HG02870 (cell line): ENCODE data around the gene GATA5.

Source experiments
- ATAC-seq: cut with Tn5 transposase; IDR thresholded peaks from one replicate; pipeline ENCODE4 v1.9.1; 2021; ENCODE audit warnings: mild to moderate bottlenecking, moderate library complexity; ENCODE audit not compliant: unreplicated experiment

Gene GATA5, protein sequence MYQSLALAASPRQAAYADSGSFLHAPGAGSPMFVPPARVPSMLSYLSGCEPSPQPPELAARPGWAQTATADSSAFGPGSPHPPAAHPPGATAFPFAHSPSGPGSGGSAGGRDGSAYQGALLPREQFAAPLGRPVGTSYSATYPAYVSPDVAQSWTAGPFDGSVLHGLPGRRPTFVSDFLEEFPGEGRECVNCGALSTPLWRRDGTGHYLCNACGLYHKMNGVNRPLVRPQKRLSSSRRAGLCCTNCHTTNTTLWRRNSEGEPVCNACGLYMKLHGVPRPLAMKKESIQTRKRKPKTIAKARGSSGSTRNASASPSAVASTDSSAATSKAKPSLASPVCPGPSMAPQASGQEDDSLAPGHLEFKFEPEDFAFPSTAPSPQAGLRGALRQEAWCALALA

DNA sequence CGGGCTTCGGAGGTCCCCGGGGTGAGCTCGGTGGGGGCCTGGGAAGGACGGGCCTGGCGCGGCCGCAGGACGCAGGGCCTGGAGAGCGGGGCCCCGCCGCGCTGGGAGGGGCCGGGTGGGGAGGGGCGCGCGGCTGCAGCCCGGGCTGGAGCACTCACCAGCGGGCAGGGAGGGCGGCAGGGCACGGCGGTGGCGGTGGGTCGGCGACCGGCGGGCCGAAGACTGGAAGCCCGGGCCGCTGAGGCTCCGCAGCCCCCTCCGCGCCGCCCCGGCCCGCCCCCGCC is at the start of gene GATA5:
Gene GATA5 (minus strand): TSS at position 224 of the 284 bp plus-strand sequence. CDS start 474 bp downstream, outside the sequence.
- ATAC-seq = no peak

DNA sequence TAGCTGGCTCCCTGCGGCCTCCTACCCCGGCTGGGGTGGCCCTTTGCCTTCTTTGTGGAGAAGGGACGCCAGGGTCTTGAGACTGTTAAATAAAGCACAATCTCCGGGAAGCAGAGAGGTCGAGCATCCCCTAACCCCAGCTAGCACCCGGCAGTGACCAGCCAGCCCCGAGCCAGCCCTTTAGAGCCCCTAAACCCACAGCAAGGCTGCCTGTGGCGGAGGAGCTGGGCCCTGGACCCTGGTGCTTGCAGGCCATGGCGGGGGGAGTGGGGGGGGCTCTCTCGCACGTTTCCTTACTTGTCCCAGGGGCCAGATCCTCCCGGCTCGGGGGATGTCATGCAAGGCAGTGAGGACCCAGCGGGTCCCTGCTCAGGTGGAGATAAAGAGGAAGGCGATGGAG is 49.2 kb upstream of the GATA5 start:
- ATAC-seq = no peak

DNA sequence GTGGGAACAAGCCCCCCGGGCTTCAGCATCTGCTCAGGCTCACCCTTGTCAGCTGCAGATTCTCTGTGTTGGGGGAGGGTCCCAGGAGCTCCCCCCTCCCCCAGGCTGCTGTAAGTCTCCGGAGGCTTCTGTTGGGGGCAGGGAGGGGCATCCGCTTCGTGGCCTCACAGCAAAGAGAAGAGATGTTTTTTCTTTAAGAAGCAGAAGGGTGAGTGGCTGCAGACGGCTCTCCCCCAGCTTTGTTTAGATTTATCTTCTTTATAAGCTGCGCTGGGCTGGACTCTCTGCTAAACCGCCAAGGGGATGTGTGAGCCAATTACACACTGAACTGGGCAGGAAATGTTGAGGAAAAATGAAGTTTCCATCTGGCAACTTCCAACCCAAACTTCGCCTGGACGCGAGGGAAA is 48.7 kb upstream of the GATA5 start:
- no peak for ATAC-seq

DNA sequence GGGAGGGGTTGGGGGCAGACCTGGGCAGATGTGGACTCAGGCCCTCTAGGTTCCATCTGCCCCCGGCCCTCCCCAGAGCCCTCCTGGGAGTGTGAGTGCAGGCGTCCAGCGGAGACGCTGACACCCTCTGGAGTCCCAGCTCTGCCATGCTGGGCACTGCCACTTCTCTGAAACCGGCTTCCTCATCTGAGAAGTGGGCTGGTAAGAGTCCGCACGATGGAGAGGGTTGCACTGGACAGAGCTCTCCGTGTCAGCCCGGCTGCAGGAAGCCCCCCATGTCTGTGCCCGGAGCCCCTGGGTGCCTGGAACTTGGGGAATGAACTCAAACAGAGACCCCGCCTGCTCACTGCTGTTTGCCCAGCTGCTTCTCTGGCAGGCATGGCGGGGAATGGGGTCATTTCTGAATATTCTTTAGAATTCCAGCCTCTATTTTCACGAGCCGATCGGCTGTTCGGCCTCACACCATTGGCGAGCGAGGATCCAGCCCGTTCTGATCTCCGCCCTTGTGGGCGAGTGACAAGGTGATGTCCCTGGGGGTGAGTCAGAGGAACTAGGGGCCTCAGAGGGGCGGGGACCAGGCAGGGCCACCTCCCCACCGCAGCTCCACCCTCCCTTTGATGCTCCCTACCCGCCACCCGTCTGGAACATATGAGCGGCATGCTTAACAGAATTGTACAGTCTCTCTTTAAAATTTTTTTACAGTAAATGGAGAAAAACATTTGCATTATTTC is 47.8 kb upstream of the GATA5 start:
- ATAC-seq = no peak

DNA sequence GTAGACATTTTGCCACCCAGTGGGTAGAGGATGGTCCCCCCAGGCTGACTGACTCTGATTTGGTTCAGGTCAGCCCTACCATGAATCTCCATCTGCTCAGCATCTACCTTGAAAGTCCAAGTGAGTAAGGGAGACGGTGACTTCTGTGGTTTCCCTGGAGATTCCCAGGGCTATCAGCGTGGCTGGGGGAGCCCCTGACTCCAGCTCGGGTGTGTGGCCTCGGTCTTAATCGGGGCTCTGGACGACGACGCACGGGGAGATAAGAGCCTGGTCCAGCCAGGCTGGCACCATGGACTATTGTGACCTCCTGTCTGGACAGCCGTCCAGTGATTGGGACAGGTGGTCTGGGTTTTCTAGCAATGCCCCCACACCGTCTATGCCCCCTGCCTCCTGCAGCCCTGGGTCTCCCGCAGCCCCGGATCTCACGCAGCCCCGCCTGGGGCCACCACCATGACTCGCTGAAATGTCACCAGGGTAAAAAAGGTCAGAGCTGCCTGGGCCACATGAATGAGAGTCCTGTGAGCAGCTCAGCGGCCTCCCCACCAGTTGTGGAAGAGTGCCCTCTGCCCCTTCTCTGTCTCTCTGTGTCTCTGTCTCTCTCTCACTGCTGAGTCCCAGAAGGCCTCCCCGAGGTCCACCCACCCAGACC is 47.1 kb upstream of the GATA5 start:
- ATAC-seq = no peak

DNA sequence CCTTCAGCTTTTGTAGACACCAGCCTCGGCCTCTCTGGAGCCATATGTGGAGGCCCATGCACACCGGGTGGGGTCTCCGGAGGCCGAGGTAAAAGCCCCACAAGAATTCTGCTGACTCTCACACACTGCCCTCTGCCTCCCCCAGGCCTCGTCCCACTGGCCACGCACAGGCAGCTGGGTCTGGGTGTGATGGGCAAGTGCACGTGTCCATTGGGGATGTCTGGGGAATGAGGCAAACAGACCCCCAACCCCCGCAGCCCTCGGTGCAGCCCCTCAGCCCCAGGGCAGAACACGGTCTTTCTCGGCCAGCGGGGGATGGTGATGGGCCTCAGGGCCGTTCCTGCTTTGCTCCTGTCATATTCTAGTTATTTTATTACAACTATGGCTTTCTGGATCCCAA is 44.0 kb upstream of the GATA5 start:
- ATAC-seq = no peak

DNA sequence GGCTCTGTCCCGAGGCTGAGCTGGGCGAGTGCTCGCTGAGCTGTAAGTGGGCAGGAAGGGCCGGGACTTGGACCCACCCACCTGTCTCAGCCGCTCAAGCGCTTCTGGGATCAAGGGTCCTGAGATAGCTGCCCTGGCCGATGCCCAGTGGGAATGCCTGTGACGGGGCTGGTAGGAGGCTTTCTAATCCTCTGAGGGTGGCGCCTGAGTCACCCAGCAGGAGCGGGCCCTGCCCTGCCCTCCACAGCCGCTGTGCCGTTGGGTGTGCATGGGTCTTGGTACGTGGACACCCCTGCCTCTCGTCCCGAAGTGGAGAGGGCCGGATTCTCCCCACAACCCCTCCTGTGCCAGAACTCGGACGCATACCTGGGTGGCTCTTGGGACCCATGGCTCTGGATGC is 43.1 kb upstream of the GATA5 start:
- ATAC-seq = no peak

DNA sequence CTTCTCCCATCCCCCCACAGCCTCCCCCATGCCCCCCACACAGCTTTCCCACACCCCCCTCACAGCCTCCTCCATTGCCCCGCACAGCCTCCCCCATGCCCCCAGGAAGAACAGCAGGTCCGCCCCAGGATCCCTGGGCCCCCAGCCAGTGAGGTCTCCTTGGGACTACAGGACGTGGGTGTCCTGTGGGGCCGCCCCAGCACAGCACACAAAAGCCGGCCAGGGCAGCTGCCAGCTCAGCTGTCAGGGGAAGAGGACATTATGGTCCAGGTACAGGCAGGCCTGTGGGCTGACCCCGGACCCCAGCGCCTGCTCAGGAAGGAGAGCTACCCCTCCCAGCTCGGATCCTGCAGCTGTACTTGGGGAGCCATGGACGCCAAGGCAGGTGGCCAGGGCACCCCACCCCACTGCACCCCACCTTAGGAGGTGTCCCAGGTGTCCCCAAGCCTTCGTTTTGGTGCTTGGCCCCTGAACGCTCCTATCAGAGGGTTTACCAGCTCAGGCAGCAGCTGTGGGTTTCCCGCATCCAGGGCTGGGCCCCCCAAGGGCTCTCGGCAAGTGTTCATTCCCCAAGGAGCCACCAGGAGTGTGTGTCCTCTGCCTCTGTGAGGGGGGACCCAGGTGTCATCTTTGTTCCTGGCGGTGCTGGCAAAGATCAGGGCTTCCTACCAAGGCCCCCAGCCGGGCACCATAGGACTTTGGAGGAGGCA is 42.3 kb upstream of the GATA5 start:
- ATAC-seq = no peak

DNA sequence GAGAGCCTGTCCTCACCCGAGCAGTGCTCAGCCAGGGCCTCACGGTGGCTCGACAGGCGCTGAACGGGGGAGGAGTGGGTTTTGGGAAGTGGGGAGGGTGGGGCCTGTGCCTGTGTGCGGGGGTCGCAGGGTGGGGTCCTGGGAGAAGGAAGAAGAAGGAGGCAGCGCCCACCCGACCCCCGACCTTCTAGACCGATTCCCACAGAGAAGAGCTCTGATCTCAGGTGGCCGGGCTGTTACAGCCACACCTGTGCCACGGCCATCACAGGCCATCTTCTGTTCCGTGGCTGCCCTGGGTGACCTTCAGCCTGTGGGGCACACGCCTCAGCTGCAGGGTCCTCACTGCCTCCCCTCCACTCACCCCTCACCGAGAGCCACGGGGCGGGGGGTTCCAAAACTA is 41.4 kb upstream of the GATA5 start:
- no peak for ATAC-seq

DNA sequence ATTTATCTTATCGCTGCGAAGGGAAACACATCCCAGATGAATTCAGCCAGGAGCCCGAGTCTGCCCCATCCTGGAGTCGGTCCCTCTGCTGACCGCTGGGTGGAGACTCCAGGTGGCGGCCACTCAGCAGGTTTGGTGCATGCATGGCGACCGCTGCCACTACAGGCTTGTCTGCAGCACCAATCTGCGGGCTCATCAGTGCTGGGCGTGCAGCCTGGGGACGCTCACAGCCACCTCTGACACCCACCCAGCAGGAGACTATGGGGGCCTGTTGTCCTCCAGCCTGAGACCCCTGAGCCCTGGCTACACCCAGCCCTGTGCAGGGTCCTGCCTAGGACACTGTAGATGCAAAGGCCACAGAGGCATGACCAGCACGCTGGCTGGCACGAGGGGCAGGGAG is 40.5 kb upstream of the GATA5 start:
- no peak for ATAC-seq

DNA sequence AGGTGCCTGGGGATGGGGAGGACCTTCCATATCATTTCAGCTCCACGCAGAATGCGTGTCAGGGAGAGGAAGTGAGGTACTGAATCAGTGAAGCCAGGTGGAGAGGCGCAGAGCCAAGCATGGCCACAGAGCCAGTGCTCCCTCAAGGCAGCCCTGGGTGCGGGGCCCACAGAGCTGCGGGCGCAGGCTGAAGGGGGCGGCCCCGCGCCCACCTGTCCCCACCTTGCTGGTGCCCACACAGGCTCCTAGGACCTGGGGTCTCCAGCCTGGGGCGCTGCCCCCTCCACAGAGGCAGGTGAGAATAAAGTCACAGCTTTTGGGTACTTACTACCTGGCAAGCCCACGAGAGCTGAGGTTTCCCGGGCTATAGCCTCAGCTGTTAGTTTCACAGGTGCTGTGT is 40.0 kb upstream of the GATA5 start:
- ATAC-seq = no peak

DNA sequence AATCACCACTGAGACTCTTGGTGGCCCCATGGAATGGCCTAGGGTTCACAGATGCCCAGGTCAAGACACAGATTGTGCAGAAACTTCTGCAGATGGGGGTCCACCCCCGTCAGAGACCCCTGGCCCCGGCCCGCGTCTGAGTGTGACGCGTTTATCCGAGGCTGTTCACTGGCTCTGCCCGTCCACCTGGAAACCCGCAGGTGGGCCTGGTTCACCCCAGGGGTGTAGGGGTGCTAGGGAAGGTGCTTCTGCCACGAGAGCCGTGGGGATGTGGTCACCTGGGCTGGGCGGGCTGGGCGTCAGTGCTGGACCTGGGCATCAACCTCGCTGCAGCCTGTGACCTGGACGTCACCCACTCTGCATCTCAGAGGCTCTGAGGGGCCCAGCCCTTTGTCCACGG is 39.5 kb upstream of the GATA5 start:
- ATAC-seq = no peak

DNA sequence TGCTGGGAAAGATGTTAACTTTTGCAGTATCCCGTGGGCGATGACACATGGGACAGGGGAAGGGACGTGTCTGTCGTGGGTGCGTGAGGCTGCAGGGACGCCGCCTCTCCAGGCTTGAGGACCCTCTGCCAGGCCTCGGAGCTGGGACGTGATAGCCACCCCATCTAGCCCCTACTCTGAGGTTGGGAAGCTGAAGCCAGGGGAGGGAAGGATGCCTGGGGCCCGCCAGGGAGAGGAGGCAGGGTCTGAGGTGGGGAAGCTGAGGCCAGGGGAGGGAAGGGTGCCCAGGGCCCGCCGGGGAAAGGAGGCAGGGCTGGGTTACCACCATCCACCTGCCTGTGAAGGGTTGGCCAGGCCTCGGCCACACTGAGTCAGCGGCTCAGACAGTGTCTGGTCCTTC is 38.2 kb upstream of the GATA5 start:
- ATAC-seq = no peak

DNA sequence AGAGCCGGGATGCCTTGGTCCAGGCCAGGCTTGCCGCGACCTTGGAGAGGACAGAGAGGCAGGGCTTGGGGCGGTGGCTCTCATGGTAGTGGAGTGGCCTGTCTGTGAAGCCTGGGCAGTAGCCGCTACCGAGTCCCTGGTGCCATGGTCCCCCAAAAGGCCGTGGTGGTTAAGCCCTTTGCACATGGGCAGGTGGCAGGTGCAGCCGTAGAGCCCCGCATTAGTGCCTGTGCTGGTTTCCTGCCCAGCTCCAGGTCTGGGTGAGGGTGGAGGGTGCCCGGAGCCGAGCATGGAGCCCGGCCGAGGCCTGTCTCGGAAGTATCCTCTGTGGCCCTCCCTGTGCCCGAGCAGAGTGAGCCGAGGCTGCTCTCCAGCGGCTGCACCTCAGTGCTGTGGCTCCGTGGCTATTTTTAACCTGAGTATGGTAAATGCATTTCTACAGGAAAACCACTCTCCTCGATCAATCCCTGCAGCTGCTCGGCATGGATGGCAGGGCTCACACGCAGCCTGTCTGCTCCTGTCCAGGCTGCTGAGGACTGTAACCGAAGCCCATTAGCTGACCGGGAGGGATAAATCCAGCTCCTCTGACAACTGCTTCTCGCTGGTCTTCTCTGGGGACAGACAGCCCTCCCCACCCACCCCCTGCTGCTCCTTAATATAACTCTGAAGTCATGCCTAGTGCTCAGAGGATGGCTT is 36.3 kb upstream of the GATA5 start:
- ATAC-seq = no peak

DNA sequence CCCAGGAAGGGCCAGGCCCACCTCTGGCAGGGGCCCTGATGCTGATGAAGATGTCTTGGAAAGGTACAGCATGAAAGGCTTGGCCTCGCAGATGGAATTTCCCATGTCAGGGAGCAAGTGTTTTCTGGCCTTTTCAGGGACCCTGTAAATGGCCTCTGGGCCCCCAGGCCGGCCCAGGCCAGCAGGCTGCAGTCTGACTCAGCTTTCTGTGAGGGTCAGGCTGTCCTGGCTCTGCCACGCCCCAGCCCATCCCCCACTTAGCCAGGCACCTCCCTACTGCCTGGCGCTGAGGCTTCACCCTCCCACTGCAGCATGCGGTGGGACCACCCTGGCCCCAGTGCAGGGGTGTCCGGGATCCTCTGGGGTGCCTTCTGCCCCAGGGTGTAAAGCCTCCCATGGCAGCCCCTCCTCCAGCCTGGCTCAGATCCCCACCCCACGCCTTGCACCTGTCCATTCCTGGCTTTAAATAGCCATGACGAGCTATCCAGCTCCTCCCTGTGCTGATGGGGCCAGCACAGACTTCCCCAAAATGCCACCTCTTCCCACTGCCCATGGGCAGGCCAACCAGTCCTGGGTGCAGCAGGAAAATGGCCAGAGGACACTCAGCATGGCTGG is 35.6 kb upstream of the GATA5 start:
- ATAC-seq = no peak

DNA sequence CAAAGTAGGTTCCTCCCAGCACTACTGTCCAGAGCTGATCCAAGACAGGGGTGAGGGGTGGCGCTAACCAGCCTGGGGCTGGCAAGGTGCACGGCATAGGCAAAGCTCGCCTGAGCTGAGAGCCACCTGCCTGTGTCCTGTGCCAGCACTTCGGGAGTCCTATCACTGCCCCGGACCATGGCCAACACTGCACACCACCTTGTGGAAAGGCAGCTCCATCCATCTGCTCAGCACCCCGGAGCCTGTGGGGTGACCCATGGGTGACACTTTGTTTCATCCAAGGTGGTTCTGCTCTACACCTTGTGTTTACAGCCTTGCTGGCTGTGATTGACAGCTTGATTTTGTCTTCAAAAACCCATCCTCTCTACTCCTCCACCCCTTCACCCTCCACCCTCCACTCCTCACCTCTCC is 32.9 kb upstream of the GATA5 start:
- ATAC-seq = no peak

DNA sequence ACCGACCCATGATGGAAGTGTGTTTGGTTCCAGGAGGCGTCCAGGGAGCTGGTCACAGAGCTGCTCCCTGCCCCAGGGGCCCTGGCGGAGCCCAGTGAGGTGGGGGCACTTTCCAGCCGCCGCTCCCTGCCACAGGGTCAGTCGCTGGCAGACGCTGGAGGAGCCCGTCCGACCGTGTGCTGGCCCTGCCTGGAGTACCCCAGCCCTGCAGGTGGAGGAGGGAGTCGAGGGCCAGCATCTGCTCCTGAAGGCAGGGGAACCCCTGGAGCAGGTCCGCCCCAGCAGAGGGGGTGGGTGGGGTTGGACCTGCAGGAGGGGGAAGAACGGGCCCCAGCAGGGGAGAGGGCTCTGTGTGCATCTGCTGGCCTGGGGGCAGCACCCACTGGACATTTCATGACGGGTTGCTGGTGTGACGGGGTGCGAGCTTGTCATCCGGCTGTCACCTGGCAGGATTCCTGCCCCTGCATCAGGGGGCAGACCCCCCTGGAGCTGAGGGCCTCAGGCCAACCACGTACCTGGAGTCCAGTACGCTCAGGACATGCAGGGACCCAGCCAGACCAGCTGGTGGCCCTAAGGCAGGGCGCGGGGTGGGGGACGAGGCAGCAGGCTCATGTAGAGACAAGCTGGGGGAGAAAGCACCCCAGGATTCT is 32.3 kb upstream of the GATA5 start:
- ATAC-seq = no peak

DNA sequence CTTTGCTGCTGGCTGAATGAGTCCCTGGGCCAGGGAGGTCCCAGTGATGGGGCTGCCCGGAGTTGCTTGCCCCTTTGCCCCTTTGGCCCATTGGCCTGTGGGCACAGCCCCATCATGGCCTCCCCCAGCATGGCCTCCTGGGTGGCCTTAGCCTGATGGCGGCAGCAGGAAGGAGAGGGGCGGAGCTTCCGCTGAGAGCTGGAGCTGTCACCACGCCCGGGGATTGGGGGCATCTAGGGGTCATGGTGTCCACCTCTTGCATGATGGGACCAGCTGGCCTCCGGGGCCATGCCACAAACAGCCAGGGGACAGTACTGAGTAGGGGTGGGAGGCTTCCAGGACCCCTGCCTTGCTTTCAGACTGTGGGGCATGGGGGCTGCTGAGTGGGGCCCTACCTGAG is 31.5 kb upstream of the GATA5 start:
- no peak for ATAC-seq

DNA sequence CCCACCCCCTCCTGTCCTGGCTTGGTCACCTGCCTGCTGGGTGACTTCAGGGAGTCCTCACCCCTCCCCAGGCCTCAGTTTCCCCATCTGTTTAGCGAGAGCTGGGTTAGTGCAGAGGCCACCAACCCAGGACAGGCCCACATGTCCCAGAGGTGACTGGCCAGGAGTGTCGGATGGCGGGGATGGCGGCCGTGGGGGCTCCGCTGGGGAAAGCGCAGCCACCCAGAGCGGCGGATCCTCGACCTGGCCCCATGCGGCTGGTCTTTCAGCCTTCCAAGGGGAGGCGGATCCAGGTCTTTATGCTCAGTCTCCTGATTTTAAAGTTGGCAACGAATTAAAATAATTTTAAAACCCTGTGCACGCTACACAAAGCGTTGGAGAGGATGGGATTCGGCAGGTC is 31.0 kb upstream of the GATA5 start:
- no peak for ATAC-seq

DNA sequence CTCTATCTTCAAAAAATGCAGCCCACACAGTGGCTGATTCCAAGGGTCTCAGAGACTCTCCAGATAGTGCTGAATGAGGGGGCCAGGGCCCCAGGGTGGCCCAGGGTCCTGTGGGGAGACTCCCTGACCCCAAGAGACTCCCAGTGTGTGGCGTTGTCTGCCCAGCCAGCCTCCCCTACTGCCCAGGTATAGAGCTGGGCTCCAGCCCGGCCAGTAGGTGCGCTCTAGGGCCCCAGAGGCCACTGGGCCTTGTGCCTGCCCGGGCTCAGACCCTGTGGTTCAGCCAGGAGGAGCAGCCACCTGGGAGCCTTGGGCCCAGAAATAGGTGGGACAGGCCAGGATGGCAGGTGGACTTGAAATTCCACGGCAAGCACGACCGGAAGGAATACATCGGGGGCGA is 30.3 kb upstream of the GATA5 start:
- ATAC-seq = no peak
